Measurements from ENCODE around the gene SUMO2. TPM values are rescaled to one million over a fixed set of nuclear protein-coding genes. Genes with fewer than 3 reads are reported as not detected.

The SUMO2 gene
- total and polyA plus RNA-seq, 9 of the 15 experiments (the other 6 are each of a cell fraction or from before 2014, with no cell fraction given), result 157 to 733 (median 419) TPM

DNA sequence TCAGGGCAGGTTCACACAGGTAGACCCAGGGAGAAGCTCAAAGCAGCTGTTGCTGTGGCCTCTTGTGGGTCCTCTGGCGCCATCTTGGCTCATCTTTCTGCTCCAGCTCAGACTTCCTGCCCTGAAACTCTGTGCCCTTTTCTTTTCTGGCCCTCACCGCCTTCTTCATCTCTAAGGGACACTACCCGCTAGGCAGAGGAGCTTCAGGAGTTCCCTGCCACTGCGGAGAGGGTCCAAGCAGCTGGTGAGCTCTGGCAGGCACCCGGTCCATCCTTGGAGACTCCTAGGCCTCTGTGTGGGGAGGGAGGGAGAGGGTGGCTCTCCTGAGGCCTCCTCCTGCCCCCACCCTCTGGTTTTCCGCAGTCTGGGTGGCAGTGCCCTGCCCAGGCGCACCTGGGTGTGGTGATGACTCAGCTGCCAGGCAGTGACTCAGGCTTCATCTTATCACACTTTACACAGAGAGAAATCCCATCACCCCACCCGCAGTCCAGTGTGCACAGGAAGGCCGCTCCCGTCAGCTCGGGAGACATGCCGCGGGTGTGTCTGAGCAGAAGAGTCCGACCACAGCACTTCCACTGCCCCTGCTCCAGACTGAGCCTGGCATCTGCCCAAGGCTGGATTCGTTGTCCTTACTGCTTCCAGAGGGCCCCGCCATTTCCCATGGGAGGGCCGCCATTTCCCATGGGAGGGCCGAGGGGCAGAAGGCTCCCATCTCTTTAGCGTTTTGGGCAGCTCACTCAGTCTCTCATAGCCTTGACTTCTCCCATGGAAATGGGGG is 58.5 kb downstream of the SUMO2 start (continued):
- TF ChIP-seq MIER1 (IDR thresholded peaks at IDR 0.05; ENCODE audit: low read depth) (no peak), ZNF121 (CRISPR knock-in tag; conservative IDR thresholded peaks at IDR 0.05) (no peak), FOXP1 (CRISPR knock-in tag; IDR thresholded peaks at IDR 0.05) (no peak), GATAD2A (IDR thresholded peaks at IDR 0.05) (peak; percentile 96; the same call in 1 of the 2 replicates), RUNX1 (IDR thresholded peaks at IDR 0.05; ENCODE audit: low read depth) (no peak), CBX3 (IDR thresholded peaks at IDR 0.05; ENCODE audit: borderline replicate concordance in 1 of 2, low read length in 2 of 2) (peak in 1 of 2 experiments; percentile 66; a peak in 1 of 3 replicates), SMC3 (conservative IDR thresholded peaks at IDR 0.05; ENCODE audit: insufficient read depth, low read depth, low read length) (no peak), MCM7 (IDR thresholded peaks at IDR 0.05) (no peak), NFE2L1 (tag; IDR thresholded peaks at IDR 0.05; ENCODE audit: borderline replicate concordance, low read depth) (no peak; the same call in 1 of the 2 replicates), ZBED1 (IDR thresholded peaks at IDR 0.05) (peak; percentile 46; the same call in 1 of the 2 replicates), DPF2 (IDR thresholded peaks at IDR 0.05) (peak; percentile 96), NR1H2 (CRISPR knock-in tag; IDR thresholded peaks at IDR 0.05) (no peak), MAFK (IDR thresholded peaks at IDR 0.05; ENCODE audit: low read length) (peak; percentile 85)
- TF ChIP-seq, protein P1, sequence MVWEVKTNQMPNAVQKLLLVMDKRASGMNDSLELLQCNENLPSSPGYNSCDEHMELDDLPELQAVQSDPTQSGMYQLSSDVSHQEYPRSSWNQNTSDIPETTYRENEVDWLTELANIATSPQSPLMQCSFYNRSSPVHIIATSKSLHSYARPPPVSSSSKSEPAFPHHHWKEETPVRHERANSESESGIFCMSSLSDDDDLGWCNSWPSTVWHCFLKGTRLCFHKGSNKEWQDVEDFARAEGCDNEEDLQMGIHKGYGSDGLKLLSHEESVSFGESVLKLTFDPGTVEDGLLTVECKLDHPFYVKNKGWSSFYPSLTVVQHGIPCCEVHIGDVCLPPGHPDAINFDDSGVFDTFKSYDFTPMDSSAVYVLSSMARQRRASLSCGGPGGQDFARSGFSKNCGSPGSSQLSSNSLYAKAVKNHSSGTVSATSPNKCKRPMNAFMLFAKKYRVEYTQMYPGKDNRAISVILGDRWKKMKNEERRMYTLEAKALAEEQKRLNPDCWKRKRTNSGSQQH (CRISPR knock-in tag; IDR thresholded peaks at IDR 0.05), result 0 out of 2 replicates have a peak, but pooled peaks have one; percentile 58
- TF ChIP-seq, protein P2, sequence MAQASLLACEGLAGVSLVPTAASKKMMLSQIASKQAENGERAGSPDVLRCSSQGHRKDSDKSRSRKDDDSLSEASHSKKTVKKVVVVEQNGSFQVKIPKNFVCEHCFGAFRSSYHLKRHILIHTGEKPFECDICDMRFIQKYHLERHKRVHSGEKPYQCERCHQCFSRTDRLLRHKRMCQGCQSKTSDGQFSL (CRISPR knock-in tag; IDR thresholded peaks at IDR 0.05), result 0 out of 2 replicates have a peak, but pooled peaks have one; percentile 26
- TF ChIP-seq, protein P2 (tag; IDR thresholded peaks at IDR 0.05), result 0 out of 4 replicates have a peak, but pooled peaks of 1 of the 2 experiments have one; percentile 32
- TF ChIP-seq, protein P3, sequence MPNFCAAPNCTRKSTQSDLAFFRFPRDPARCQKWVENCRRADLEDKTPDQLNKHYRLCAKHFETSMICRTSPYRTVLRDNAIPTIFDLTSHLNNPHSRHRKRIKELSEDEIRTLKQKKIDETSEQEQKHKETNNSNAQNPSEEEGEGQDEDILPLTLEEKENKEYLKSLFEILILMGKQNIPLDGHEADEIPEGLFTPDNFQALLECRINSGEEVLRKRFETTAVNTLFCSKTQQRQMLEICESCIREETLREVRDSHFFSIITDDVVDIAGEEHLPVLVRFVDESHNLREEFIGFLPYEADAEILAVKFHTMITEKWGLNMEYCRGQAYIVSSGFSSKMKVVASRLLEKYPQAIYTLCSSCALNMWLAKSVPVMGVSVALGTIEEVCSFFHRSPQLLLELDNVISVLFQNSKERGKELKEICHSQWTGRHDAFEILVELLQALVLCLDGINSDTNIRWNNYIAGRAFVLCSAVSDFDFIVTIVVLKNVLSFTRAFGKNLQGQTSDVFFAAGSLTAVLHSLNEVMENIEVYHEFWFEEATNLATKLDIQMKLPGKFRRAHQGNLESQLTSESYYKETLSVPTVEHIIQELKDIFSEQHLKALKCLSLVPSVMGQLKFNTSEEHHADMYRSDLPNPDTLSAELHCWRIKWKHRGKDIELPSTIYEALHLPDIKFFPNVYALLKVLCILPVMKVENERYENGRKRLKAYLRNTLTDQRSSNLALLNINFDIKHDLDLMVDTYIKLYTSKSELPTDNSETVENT (CRISPR knock-in tag; IDR thresholded peaks at IDR 0.05), result no peak
- TF ChIP-seq, protein P4, sequence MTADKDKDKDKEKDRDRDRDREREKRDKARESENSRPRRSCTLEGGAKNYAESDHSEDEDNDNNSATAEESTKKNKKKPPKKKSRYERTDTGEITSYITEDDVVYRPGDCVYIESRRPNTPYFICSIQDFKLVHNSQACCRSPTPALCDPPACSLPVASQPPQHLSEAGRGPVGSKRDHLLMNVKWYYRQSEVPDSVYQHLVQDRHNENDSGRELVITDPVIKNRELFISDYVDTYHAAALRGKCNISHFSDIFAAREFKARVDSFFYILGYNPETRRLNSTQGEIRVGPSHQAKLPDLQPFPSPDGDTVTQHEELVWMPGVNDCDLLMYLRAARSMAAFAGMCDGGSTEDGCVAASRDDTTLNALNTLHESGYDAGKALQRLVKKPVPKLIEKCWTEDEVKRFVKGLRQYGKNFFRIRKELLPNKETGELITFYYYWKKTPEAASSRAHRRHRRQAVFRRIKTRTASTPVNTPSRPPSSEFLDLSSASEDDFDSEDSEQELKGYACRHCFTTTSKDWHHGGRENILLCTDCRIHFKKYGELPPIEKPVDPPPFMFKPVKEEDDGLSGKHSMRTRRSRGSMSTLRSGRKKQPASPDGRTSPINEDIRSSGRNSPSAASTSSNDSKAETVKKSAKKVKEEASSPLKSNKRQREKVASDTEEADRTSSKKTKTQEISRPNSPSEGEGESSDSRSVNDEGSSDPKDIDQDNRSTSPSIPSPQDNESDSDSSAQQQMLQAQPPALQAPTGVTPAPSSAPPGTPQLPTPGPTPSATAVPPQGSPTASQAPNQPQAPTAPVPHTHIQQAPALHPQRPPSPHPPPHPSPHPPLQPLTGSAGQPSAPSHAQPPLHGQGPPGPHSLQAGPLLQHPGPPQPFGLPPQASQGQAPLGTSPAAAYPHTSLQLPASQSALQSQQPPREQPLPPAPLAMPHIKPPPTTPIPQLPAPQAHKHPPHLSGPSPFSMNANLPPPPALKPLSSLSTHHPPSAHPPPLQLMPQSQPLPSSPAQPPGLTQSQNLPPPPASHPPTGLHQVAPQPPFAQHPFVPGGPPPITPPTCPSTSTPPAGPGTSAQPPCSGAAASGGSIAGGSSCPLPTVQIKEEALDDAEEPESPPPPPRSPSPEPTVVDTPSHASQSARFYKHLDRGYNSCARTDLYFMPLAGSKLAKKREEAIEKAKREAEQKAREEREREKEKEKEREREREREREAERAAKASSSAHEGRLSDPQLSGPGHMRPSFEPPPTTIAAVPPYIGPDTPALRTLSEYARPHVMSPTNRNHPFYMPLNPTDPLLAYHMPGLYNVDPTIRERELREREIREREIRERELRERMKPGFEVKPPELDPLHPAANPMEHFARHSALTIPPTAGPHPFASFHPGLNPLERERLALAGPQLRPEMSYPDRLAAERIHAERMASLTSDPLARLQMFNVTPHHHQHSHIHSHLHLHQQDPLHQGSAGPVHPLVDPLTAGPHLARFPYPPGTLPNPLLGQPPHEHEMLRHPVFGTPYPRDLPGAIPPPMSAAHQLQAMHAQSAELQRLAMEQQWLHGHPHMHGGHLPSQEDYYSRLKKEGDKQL (CRISPR knock-in tag; IDR thresholded peaks at IDR 0.05; ENCODE audit: borderline replicate concordance), result no peak

Data from K562 (cell line).